GM21717 (cell line): ENCODE results near the gene VPS45.
"Not testable (repeated sequence)": the region's sequence is repeated elsewhere in the genome, so short reads cannot be mapped to it uniquely, and the experiment has no call there.

Experiments
- ATAC-seq: cut with Tn5 transposase; IDR thresholded peaks from one replicate; pipeline ENCODE4 v1.9.1; 2021; ENCODE audit warnings: mild to moderate bottlenecking, moderate library complexity; ENCODE audit not compliant: unreplicated experiment

The VPS45 gene

DNA sequence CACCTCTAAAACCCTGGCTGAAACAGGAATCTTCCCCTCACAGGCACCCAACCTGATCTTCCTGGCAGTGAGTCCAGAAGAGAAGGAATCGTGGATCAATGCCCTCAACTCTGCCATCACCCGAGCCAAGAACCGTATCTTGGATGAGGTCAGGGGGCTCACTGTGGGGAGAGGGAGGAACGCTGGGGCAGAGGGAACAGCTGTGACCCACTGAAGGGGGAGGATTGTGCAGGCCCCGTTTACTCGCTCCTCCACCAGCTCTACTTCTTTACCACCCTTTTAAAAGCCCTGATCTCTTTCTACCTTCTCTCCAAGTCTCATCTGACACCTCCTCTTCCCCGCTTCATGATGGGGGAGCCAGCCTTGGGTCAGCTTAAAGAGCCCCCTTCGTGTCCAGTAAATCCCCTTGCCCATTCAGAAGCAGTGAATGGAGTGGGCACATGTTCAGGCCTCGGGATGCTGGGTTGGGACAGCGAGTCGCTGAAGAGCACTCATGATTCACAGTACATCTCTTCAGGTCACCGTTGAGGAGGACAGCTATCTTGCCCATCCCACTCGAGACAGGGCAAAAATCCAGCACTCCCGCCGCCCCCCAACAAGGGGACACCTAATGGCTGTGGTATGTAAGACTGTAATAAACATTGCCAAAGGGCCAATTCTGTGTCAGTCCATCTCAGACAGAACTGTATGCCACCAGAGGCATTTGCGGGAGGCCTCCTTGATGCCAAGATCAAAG lies 89.5 kb downstream of the VPS45 start:
- no peak for ATAC-seq

DNA sequence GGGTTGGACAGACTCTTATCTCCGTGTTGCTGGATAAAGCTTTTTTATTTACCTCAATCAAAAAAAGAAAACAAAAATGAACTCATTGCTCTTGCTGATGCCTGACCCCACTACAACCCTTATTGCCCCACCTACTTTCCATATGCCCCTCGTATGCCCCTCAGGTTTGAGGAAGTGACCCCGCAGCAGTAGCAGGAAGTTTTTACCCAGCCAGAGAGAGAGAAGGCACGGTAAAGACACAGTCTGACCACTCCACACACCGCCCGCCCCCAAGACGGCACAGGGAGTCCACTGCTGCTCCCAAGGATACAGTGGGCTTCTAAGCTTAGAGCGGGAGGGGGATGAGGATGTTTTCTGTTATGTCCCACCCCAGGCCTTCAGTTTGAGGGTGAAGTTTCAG lies 92.0 kb downstream of the VPS45 start:
- ATAC-seq, result no peak

DNA sequence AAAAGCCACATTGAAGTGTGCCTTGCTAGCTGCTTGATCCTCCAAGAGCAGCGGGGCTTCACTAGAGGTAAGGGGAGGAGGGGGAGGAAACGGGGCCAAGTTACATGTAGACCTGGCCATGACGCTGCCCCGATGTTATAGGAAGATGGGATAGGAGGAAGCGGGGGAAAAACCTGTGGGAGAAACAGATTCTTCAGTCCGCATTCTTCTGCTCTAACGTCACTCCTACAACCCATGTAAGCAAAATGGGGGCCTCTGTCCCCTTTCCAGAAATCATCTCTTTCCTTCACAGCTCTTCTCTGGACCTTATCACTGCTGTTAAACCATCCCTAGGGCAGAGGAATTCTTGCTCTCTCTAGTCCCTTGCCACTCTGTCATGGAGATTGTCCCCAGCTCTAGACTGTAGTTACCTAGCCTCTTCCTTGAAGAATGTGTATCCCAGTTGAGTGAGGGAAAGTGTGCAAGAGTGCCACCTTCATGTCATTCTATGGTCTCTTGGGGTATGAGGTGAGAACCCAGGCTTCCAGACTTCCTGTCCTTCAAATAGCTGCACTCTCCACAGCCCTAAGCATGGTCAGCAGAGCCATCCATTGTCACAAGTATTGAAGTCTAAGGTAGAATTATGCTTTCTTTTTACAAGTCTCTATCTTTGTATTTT lies 93.5 kb downstream of the VPS45 start:
- no peak for ATAC-seq

DNA sequence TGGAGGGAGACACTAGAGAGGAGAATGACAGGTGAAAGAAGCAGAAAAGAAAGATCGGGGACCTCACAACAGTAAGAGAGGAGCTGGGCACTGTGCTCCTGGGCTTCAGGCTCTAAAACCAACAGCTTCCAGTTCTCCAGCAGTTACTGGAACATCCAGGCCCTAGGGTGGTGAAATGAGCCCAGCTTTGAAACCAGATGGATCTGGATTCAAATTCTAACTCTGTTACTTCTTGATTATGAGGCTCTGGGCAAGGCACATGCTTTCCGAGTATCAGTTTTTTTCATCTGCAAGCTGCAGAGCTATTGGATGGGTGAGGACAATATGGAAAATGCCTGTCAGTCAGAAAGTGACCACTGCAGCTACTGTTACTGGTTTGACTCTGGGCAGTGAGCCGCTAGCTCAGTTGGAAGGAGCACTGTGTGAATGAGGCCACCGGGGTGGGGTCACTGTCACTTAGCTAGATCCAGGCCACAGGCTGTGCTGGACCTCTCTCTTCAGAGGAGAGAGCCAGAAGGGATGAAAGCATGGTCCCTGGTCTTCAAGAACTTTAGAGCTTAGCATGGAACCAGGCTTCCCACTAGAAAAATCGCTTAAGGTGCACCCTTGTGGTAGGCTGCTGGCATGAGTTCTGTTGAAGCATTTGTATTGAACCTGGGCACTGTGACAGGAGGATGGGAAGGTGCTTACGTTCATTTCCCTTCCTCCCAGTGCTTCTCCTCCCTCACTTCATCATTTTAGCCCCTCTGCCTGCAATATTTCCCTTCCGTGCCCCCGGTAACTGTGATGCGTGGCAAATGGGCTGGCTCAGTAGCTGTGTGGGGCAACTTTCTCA lies 94.4 kb downstream of the VPS45 start:
- ATAC-seq, result no peak

DNA sequence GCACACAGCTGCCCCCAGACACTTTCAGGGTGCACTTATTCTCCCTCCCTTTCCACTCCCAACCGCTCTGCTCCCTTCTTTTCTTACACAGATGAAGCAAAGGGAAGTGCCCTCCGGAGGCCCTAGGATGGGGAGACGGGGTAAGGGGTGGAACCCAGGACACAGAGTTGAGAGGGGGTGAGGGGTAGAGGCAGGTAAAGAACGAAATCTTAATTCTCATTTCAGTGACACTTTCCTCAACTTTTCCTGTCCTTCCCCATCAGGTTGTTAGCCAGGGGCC lies 94.9 kb downstream of the VPS45 start:
- no peak for ATAC-seq

DNA sequence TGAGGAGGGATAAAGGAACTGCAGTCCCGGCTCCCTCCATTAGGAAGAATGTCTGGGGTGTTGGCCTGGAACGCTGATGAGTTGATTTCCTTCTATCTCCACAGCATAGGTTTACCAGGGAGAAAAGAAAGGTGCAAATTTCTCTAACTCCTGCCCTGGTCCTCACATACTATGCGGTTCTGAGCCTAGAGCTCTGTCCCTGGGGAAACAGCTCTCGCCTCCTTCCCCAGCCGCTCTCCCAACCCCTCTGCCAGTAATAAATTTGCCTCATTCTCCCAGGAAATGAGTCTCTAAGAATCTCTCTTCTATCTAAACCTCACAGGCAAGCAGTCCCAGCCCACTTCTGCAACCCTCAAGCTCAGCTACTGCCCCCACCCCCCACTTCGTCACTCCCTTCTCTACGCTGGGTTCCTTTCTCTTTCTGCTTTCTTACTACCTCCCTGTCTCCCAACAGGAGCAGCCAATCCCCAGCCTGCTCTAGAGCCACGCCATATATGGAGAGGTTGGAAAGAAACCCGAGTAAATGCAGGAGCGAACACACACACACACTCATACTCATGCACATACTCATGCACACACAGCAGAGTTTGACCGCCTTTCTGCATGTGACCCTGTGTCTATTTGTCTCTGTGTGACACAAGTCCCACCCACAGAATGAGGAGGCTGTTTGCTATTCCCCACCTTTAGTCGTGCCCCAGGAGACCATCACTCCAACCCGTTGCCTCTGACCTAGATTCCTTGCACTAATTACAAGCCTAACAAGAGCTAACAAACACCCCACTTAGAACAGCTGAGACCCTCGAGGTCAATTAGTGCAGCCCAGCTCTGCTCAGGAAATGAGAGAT lies 95.5 kb downstream of the VPS45 start:
- ATAC-seq, result peak; percentile 42

DNA sequence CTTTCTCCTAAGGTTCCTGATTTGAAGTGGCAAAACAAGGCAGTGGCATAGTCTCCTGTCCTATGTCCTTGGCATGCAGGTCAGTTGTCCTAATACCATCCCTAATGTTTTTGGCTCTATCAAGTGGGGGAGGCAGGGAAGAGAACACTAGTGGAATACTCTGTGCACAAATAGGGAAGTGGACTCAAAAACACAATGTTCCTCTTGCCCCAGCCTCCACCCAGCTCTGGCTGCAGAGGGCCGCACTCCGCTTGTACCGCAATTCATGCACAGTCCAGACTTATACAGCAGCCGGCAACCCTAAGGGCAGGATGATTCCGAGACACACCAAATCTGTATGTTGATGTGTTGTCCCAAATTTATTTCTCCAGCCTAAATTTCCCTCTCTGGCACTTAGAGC lies 96.6 kb downstream of the VPS45 start:
- ATAC-seq, result no peak

DNA sequence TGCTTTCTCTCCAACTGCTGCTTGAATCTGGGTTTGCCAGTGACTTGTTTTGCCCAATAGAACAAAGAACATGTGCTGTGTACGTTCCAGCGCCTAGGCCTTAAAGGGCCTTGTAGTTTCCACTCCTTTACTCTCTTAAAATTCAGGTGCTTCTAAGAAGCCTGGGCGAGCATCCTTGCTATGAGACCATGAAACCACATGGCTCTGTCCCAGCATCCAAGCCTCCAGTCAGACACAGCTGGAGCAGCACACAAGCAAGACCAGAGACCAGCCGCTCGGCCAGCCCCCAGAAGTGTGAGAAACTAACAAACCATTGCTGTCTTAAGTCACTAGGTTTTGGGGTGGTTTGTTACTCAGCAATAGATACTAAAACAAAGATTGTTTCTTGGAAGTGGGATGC lies 97.2 kb downstream of the VPS45 start:
- no peak for ATAC-seq

DNA sequence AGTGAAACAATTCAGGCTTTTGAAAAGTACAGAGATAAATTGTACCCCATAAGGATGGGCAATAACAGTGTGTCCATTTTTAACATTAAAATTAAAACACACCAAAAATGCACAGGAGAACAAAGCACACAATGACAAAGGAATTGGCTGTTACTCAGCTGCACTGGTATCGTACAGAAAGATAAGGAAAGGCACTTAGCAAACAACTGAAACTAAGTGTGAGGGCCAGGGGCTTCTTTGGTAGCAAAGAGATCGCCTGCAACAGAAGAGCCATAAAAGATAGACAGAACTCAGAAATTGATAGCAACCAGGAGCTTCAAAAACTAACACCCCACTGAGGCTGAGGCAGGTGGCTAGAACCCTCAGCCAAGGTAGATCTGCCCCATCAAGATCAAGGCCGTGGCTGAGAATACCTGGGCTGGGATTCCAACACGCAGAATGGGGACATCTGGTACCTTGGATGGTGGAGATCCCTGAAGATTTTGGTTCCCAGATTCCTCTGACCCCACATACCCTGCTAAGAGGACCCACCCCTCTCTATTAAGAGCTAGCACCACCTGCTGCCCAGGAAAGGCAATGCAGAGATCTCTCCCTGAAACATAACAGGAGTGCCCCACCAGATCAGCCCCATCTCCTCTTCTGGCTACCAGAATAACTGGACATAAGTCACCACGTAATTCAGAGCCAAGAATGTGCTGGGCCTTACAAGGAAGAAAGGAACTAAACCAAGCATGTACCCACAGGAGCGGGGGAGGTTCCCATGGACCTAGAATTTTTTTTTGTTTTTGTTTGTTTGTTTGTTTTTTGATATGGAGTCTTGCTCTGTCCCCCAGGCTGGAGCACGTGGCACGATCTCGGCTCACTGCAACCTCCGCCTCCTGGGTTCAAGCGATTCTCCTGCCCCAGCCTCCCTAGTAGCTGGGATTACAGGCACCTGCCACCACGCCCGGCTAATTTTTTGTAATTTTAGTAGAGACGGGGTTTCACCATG lies 98.3 kb downstream of the VPS45 start:
- no peak for ATAC-seq

DNA sequence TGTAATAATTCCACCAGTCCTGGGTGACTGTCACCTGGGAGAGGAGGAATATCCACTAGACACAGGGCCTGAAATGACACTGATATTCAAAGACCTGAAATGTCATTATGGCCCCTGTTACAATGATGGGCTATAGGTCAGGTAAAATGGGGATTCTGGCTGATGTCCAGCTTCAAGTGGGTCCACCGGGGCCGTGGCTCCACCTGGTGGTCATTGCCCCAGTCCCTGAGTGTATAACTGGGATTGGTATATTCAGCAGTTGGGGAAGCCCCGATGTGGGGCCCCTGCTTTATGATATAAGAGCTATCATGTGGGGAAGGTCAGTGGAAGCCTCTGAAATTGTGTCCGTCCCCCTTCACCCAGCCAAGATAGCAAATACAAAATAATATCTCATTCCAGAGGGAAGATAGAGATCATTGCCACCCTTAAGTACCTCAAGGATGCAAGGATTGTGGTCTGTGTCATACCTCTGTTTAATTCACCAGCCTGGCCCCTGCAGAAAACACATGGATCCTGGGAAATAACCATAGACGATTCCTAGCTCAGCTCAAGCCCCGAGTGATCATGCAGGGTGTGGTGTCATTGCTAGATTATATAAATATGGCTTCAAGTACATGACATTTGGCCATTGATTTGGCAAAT lies 101.5 kb downstream of the VPS45 start:
- no peak for ATAC-seq

DNA sequence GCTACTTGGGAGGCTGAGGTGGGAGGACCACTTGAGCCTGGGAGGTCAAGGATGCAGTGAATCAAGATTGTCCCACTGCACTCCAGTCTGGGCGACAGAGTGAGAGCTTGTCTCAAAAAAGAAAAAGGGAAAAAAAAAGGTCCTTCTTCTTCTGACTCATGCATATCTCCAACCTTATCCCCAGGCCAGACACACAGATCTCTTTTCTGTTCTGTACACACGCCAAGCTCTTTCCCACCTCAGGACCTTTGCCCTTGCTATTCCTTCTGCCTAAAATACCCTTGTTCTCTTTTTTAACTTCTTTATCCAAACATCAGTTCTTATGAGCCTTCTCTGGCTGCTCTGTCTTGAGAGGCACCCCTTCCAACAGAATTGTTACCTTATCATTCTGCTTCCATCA lies 104.2 kb downstream of the VPS45 start:
- no peak for ATAC-seq

DNA sequence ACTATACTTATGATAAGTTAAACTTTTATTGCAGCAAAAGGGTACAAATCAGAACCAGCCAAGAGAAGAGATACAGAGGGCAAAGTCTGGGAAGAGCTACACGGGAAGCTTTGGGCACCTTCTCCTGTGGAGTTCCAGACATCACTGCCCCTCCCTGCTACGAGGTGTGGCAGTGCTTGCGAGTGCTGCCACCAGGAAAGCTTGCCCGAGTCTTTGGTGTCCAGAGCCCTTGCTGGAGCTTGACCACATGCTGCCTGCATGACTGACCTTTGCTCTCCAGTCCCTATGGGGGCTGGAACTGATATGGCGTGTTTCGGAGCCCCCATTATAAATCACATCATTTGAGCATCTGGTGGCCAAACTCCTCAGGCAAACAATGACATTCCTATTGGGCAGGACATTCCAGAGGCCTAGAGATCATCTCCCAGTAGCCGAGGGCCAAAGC lies 105.6 kb downstream of the VPS45 start:
- no peak for ATAC-seq

DNA sequence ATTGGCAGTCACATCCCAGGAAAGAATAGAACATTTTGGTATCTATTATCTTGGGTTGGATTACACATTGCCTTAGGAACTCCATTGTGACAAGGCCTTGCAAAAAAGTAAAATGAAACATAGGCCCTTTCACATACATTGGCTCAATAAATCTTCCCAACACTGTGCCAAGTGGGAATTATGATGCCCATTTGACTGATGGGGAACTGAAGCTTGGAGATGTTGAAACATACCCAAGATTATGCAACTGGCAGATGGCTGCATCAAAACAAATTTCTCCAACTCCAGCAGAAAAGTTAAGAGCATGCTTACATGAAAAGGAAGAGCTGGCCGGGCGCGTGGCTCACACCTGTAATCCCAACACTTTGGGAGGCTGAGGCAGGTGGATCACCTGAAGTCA lies 109.0 kb downstream of the VPS45 start:
- ATAC-seq, result no peak

DNA sequence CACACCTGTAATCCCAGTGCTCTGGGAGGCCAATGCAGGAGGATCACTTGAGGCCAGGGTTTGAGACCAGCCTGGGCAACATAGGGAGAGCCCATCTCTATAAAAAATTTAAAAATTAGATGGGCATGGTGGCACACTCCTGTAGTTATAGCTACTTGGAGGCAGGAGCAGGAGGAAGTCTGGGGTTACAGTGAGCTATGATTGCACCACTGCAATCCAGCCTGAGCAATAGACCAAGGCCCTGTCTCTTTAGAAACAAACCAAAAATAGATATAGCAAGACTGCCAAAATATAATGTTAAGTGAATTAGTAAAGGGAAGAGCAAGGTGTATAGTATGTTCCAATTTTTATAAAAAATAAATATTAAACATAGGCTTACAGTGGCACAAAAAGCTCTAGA lies 111.0 kb downstream of the VPS45 start:
- ATAC-seq, result no peak

DNA sequence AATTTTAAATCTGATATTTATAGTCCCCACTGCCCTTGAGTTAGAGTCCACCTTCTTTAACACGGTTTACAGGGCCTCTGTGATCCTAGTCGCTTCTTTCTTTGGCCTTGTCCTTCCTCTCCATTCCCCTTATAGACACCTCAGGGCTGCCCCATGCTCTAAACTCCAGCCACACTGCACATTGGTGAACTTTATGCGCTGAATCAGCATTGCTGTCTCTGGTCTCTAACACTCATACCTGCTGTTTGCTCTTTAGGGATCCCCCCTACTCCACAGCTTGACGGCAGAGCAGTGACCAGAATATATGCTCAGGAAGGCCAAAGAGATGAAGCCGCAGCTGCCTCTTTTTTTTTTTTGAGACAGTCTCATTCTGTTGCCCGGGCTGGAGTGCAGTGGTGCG lies 112.3 kb downstream of the VPS45 start:
- ATAC-seq, result no peak

DNA sequence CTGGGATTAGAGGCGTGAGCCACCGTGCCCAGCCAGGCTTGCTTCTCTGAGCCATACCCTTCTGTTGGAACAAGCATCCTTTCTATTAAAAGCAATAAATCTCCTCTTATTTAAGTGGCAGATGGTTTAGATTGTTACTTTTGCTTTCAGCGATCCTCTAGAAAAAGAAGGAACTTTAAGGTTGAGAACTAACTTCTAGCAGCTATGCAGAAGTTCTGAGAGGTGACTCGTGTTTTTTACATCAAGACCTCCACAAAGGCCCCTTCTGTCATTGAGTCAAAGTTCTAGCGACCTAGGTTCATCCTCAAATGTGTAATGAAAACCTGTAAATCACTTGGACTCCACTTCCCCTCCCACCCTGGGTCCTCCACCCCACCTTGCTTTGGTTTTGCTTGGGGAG lies 112.9 kb downstream of the VPS45 start:
- no peak for ATAC-seq

DNA sequence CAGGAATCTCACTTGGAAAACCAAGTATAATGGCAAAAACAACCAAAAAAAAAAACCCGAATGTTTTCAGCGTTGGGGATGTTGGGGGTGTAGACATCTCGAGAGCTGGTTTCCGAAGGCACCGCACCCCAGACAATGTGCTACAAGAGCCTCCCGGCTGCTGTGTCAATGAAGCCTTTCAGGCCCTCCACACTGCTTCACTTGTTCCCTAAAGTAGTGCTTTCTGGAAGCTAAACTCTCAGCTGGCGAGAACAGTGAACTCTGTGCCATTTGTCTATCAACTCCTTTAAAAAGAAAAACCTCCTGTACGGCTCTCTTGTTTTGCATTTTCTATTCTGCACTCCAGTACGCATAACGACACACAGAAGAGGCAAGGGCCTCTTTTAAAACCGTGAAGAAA lies 114.7 kb downstream of the VPS45 start:
- no peak for ATAC-seq

DNA sequence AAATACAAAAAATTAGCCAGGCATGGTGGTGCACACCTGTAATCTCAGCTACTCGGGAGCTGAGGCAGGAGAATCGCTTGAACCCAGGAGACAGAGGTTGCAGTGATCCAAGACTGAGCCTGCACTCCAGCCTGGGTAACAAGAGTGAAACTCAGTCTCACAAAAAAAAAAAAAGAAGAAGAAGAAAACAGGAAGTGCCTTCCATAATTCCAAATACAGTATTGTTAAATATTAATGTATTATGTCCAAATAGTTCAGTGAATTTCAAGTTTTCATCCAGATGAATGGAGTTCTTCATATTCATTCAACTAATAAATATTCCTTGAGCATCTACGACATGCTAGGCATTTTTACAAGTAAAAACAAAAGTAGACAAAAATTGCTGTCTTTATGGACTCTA lies 115.5 kb downstream of the VPS45 start:
- ATAC-seq, result no peak

DNA sequence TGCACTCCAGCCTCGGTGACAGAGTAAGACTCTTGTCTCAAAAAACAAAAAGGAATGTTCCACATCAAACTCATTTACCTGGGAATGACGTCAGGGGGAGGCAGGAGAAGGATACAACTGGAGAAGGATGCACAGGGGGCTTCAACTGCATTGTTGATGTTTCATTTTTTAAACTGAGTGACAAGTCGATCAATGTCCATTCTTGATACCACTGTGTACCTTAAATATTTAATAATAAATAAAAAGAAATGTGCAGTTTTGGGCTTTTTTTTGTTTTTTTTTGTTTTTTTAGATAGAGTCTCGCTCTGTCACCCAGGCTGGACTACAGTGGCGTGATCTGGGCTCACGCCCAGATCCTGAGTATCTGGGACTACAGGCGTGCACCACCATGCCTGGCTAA lies 117.9 kb downstream of the VPS45 start:
- ATAC-seq, result no peak

DNA sequence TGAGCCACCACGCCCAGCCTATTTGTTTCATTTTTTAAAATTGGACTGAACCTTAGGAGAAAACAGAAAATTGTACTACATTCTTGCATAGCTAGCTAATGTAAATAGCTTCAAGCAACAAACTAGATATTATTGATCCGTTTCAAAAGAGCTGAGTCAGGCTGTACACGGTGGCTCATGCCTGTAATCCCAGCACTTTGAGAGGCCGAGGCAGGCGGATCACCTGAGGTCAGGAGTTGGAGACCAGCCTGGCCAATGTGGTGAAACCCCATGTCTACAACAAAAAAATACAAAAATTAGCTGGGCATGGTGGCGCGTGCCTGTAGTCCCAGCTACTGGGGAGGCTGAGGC lies 118.8 kb downstream of the VPS45 start:
- not testable (repeated sequence) for ATAC-seq
